IPS-18c (cell line): ENCODE measurements around the gene WDFY3.

Source experiments
- H3K4me3 ChIP-seq: 2 replicates; pipeline ENCODE4 v1.7.0; 2013; ENCODE audit warnings: low read depth, mild to moderate bottlenecking, low read length, moderate library complexity; ENCODE audit not compliant: insufficient read depth
- H3K9me3 ChIP-seq: one replicate; pipeline ENCODE4 v1.6.1; 2013; ENCODE audit warnings: mild to moderate bottlenecking, low read length, moderate library complexity; ENCODE audit not compliant: control insufficient read depth, insufficient read depth

WDFY3 gene

GRCh38 chr4:84966382-84967242 lies at the start of gene WDFY3:
Gene WDFY3, minus strand, starts transcription at chr4:84966690. Its CDS starts 106,099 bp downstream, at chr4:84860591.
- Histone ChIP-seq H3K4me3 (peak within 1 kb of the TSS; percentile 90), H3K9me3 (no peaks in the 10 kb centered on the region)

GRCh38 chr4:85005865-85006377 lies 39.4 kb upstream of the WDFY3 start:
- Histone ChIP-seq H3K4me3 (no peak overlapping the region), H3K9me3 (peaks cover 2% of the 10 kb centered on the region)

GRCh38 chr4:85000343-85000742 lies 33.9 kb upstream of the WDFY3 start:
- no peaks in the 10 kb centered on the region for H3K9me3 ChIP-seq
- no peak overlapping the region for H3K4me3 ChIP-seq

GRCh38 chr4:84995386-84995785 lies 28.9 kb upstream of the WDFY3 start:
- Histone ChIP-seq H3K9me3 (peaks cover 6% of the 10 kb centered on the region), H3K4me3 (no peak overlapping the region)

- no peak overlapping the region for H3K4me3 ChIP-seq
Observed at GRCh38 chr4:84994280-84994679, 27.8 kb upstream of the WDFY3 start.

GRCh38 chr4:84985952-84986351 lies 19.5 kb upstream of the WDFY3 start:
- peaks cover 6% of the 10 kb centered on the region for H3K9me3 ChIP-seq
- H3K4me3 ChIP-seq: no peak overlapping the region

More at GRCh38 chr4:84994280-84994679, 27.8 kb upstream of the WDFY3 start:
- H3K9me3 ChIP-seq: peaks cover 6% of the 10 kb centered on the region

GRCh38 chr4:84977396-84977795 lies 10.9 kb upstream of the WDFY3 start:
- no peak overlapping the region for H3K4me3 ChIP-seq
- H3K9me3 ChIP-seq: no peaks in the 10 kb centered on the region

- no peak overlapping the region for H3K4me3 ChIP-seq
- no peaks in the 10 kb centered on the region for H3K9me3 ChIP-seq
Observed at GRCh38 chr4:84973856-84974255, 7.4 kb upstream of the WDFY3 start.

GRCh38 chr4:84971319-84971932 lies 4.9 kb upstream of the WDFY3 start:
- no peak overlapping the region for H3K4me3 ChIP-seq
- no peaks in the 10 kb centered on the region for H3K9me3 ChIP-seq

- H3K9me3 ChIP-seq: no peaks in the 10 kb centered on the region
Observed at GRCh38 chr4:84968925-84969324, 2.4 kb upstream of the WDFY3 start.

GRCh38 chr4:84967243-84967690 lies 777 bp upstream of the WDFY3 start:
- H3K4me3 ChIP-seq: peak overlapping the region; percentile 90
- H3K9me3 ChIP-seq: no peaks in the 10 kb centered on the region

More at GRCh38 chr4:84968925-84969324, 2.4 kb upstream of the WDFY3 start:
- H3K4me3 ChIP-seq: no peak overlapping the region

- peak overlapping the region; percentile 90 for H3K4me3 ChIP-seq
- no peaks in the 10 kb centered on the region for H3K9me3 ChIP-seq
Observed at GRCh38 chr4:84965553-84966381, 723 bp downstream of the WDFY3 start.

GRCh38 chr4:84964995-84965552 lies 1.4 kb downstream of the WDFY3 start:
- H3K4me3 ChIP-seq: peak overlapping the region; percentile 90

GRCh38 chr4:84962102-84962501 lies 4.4 kb downstream of the WDFY3 start:
- H3K4me3 ChIP-seq: no peak overlapping the region
- no peaks in the 10 kb centered on the region for H3K9me3 ChIP-seq

More at GRCh38 chr4:84964995-84965552, 1.4 kb downstream of the WDFY3 start:
- no peaks in the 10 kb centered on the region for H3K9me3 ChIP-seq

GRCh38 chr4:84958434-84958833 lies 8.1 kb downstream of the WDFY3 start:
- Histone ChIP-seq H3K4me3 (no peak overlapping the region), H3K9me3 (no peaks in the 10 kb centered on the region)

GRCh38 chr4:84957514-84958420 lies 8.7 kb downstream of the WDFY3 start:
- no peaks in the 10 kb centered on the region for H3K9me3 ChIP-seq
- H3K4me3 ChIP-seq: no peak overlapping the region
